GM21723 (cell line): Measurements from ENCODE around the gene MKS1.

ENCODE experiments used
- ATAC-seq: cut with Tn5 transposase; IDR thresholded peaks from one replicate; pipeline ENCODE4 v1.9.1; 2021; ENCODE audit warnings: mild to moderate bottlenecking, moderate library complexity; ENCODE audit not compliant: unreplicated experiment

MKS1 gene

DNA sequence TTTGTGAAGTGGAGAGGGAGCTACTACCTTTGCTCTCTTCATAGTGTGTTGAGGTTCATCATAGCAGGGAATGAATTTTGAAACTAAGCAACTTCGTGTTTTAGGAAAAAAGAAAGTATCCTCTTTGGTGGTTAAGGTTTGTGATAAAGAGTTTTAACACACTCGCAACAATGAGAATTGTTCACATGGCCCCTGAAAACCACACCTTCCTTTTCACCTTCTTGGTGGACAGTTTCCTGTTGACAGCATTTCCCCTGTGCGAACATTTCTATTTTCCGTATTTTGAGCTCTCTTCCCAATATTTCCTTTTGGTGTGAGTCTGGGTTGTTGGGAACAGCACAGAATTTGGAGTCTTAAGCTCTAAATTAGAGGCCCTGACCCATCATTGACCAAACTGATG, 48.4 kb downstream of the MKS1 start:
- ATAC-seq, result no peak

DNA sequence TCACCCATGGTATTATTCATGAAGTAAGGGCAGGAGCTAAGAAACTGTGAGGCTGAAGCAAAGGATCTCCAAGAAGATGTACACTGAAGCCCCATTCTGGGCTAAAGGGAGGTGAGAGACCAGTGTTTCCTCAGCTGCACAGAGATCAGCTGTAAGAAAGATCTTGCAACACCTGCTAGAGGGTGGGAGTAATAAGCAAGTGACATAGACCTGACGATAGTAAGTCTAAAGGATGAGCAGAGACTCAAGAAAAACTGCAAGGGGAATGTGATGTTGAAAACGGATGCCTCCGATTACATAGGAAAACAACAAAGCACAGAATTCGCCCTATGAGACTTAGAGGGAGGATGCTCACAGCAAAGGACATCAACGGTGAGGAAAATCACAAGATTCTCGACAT, 52.4 kb downstream of the MKS1 start, which contains the start of gene OR4D2:
Gene OR4D2 (plus strand): TSS at position 301 of the 400 bp plus-strand sequence. CDS start 2,674 bp downstream, outside the sequence.
- no peak for ATAC-seq

DNA sequence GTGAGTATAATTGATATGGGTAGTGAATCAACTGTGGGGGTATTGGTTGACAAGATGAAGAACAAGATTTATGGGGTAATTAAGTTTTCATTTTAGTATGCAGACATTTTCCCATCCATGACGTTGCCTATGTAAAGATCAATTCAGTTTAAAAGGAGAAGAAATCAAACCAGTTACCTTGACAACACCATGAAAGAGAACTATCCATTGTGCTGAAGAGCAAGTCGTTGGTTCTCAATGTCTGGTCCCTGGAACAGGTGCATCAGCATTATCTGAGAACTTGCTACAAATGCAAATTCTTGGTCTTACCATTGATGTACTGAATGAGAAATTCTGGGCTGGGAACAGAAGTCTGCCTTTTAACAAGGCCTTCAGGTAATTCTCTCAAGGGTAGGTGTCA, 53.1 kb downstream of the MKS1 start:
- no peak for ATAC-seq

DNA sequence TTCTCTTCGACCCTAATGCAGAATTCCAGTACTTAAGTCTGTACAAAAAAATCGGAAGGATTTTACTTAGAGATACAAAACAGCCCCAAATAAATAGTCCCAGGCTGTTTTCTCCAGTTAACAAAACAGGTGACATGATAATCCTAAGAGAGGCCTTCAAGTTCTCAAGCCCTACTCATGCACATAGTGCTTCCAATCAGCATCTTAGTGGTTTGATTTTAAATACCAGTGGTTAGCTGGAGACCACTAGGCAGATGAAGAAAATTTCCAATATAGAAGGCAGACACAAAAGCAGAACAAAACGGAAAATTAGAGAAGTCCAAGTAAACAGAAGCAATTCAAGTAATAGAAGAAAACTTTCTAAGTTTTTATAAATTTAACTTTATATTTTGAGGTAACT, 57.5 kb downstream of the MKS1 start:
- no peak for ATAC-seq

DNA sequence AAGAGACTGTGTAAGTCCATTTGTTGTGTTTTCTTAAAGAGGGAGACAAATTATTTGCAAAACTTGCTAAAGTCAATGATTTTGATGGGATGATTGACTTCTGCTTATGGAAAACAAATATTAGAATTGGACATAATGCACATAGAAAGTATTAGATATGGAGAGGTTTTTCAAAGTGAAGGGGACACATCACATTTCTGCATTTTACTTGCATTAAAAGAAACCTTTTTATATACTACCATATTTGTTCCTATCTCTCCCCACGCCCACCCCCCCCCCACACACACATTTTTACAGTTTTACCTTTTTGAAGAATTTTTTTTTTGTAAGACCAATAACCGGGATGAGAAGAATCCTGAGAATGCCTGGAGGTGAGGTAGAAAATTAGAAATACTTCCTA, 60.9 kb downstream of the MKS1 start:
- ATAC-seq, result no peak

DNA sequence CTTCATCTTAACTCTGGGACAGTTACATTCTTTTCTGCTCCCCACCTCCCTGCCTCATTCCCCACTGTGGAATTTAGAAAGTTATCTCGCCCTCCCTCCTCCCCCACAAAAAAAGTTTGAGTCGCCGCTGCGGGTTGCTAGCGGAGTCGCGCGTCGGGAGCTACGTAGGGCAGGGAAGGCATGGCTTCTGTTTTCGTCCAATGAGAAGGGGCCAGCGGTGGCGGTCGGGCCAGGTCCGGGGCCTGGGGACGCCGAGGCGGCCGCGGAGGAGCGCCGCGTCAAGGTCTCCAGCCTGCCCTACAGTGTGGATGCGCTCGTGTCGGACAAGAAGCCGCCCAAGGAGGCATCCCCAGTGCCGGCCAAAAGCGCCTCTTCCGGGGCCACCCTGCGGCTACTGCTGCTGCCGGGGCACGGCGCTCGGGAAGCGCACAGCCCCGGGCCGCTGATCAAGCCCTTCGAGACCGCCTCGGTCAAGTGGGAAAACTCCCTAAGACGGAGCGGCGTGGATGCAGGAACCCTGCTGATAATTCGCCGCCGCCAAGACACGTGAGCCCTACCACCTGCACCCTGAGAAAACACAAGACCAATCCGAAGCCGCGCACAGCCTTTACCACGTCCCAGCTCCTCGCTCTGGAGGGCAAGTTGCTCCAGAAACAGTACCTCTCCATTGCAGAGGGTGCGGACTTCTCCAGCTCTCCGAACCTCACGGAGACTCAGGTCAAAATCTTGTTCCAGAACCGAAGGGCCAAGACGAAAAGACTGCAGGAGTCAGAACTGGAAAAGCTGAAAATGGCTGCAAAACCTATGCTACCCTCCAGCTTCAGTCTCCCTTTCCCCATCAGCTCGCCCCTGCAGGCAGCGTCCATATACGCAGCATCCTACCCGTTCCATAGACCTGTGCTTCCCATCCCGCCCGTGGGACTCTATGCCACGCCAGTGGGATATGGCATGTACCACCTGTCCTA, 61.9 kb downstream of the MKS1 start:
- no peak for ATAC-seq
